WERI-Rb-1 (cell line): ENCODE results near the gene PIGT.

ENCODE experiments used
- DNase-seq: peaks from one replicate; pipeline ENCODE4 v3.0.0-alpha.2; 2020
- H3K27ac ChIP-seq: fragments of 250-450 bp; sonication (Bioruptor Pico); 2 replicates; pipeline ENCODE4 v1.5.1; 2020; ENCODE audit warnings: mild to moderate bottlenecking, moderate library complexity
- H3K27me3 ChIP-seq: fragments of 250-450 bp; sonication (Bioruptor Pico); 2 replicates; pipeline ENCODE4 v1.5.1; 2021; ENCODE audit warnings: mild to moderate bottlenecking, low read depth, moderate library complexity; ENCODE audit not compliant: insufficient read depth, severe bottlenecking
- H3K36me3 ChIP-seq: fragments of 250-450 bp; sonication (Bioruptor Pico); 2 replicates; pipeline ENCODE4 v1.5.1; 2020; ENCODE audit warnings: mild to moderate bottlenecking, moderate library complexity
- H3K4me3 ChIP-seq: 2 replicates; pipeline ENCODE4 v1.5.1; 2011; ENCODE audit warnings: low read depth, mild to moderate bottlenecking, control low read depth, low read length
- H3K9me3 ChIP-seq: fragments of 250-450 bp; sonication (Bioruptor Pico); 2 replicates; pipeline ENCODE4 v1.5.1; 2021; ENCODE audit warnings: mild to moderate bottlenecking, moderate library complexity; ENCODE audit not compliant: severe bottlenecking
- CTCF ChIP-seq: IDR thresholded peaks from 2 replicates; pipeline ENCODE4 v1.5.1; 2011; ENCODE audit warnings: low read depth, mild to moderate bottlenecking, control low read depth, inconsistent platforms, low read length

The PIGT gene

GRCh38 chr20:45370571-45371160, 45.3 kb upstream of the PIGT start:
- Histone ChIP-seq H3K4me3 (no peak overlapping the region), H3K27me3 (no peaks in the 10 kb centered on the region), H3K9me3 (no peaks in the 10 kb centered on the region), H3K27ac (no peak overlapping the region), H3K36me3 (peaks cover 37% of the 10 kb centered on the region)
- DNase-seq = no peak
- no peak for TF ChIP-seq CTCF

- Histone ChIP-seq H3K27me3 (no peaks in the 10 kb centered on the region), H3K36me3 (peaks cover 23% of the 10 kb centered on the region), H3K4me3 (no peak overlapping the region), H3K9me3 (no peaks in the 10 kb centered on the region), H3K27ac (no peak overlapping the region)
- no peak for TF ChIP-seq CTCF
- no peak for DNase-seq
These were observed 43.7 kb upstream of the PIGT start for GRCh38 chr20:45372241-45372640.

- H3K27ac ChIP-seq = no peak overlapping the region
- H3K27me3 ChIP-seq = no peaks in the 10 kb centered on the region
- no peak overlapping the region for H3K4me3 ChIP-seq
- TF ChIP-seq CTCF = no peak
- DNase-seq = no peak
- H3K9me3 ChIP-seq = no peaks in the 10 kb centered on the region
- H3K36me3 ChIP-seq = peaks cover 17% of the 10 kb centered on the region
These were observed 43.1 kb upstream of the PIGT start for GRCh38 chr20:45372646-45373352.

DNA sequence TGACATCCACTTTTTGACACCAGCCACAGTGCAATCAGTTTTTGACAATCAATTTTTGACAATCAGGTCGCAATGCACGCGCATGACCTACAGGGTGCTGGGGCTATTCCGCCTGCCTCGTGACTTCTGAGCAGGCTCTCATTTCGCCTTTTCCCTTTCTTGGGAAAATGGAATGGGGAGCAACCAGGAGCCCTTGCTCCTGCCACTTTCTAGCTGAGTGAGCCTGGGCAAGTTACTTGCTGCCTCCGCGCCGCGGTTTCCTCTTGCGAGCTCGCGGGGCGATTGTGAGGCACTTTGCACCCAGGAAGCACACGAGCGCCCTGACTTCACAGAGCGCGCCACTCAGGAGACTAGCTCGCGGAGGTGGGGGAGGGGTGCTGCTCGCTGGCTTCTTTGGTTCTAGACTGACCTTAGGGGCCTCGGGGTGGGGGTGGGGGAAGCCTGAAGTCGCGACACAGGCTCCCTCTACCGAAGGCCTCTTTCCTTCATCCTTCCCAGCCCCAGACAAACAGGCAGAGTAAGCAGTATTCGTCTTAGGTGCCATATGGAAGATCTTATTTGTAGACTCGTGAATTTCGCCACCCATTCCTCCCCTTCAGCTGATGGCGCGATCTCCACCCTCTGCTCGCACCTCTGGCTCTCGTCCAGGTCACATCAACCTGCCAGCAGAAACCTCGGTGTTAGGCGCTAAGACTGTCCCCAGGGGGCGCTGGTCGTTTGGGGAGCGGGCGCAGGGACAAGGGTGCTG, 42.4 kb upstream of the PIGT start:
- Histone ChIP-seq H3K4me3 (no peak overlapping the region), H3K9me3 (no peaks in the 10 kb centered on the region), H3K36me3 (peaks cover 12% of the 10 kb centered on the region), H3K27me3 (no peaks in the 10 kb centered on the region), H3K27ac (no peak overlapping the region)
- DNase-seq = peak; percentile 89
- TF ChIP-seq CTCF = peak; percentile 90

- H3K9me3 ChIP-seq = no peaks in the 10 kb centered on the region
- H3K4me3 ChIP-seq = no peak overlapping the region
- H3K36me3 ChIP-seq = peaks cover 10% of the 10 kb centered on the region
- H3K27me3 ChIP-seq = no peaks in the 10 kb centered on the region
- no peak overlapping the region for H3K27ac ChIP-seq
- no peak for TF ChIP-seq CTCF
- DNase-seq = no peak
These were observed 41.9 kb upstream of the PIGT start for GRCh38 chr20:45374101-45374467.
